ENCODE results near the gene PIGB.
"Not testable (repeated sequence)": the region's sequence is repeated elsewhere in the genome, so short reads cannot be mapped to it uniquely, and the experiment has no call there.

The PIGB gene

GRCh38 chr15:55281517-55282228 is 37.3 kb upstream of the PIGB start:
- H3K9me3 ChIP-seq (ENCODE audit: low read depth, low read length): no peaks in the 10 kb centered on the region
- no peak for DNase-seq (ENCODE audit: low read depth, low spot score)
- H3K36me3 ChIP-seq (ENCODE audit: insufficient read depth, low read length): no peaks in the 10 kb centered on the region
- no peak overlapping the region for H3K9ac ChIP-seq (ENCODE audit: insufficient read length)
- H3K4me3 ChIP-seq: no peak overlapping the region
- H3K27ac ChIP-seq: no peak overlapping the region
- TF ChIP-seq EZH2 (IDR thresholded peaks at IDR 0.05) (no peak), POLR2AphosphoS5 (IDR thresholded peaks at IDR 0.05; ENCODE audit: borderline replicate concordance, low read depth, low read length) (no peak), FOXP2 (optimal IDR thresholded peaks at IDR 0.05; ENCODE audit: control extremely low read depth, extremely low read length, insufficient read depth) (no peak)

GRCh38 chr15:55282284-55282833 is 36.7 kb upstream of the PIGB start:
- Histone ChIP-seq H3K9ac (ENCODE audit: insufficient read length) (no peak overlapping the region), H3K27ac (no peak overlapping the region), H3K4me3 (no peak overlapping the region), H3K9me3 (ENCODE audit: low read depth, low read length) (no peaks in the 10 kb centered on the region), H3K36me3 (ENCODE audit: insufficient read depth, low read length) (no peaks in the 10 kb centered on the region)
- no peak for TF ChIP-seq FOXP2 (optimal IDR thresholded peaks at IDR 0.05; ENCODE audit: control extremely low read depth, extremely low read length, insufficient read depth)
- TF ChIP-seq POLR2AphosphoS5 (IDR thresholded peaks at IDR 0.05; ENCODE audit: borderline replicate concordance, low read depth, low read length): no peak
- TF ChIP-seq EZH2 (IDR thresholded peaks at IDR 0.05): no peak
- no peak for DNase-seq (ENCODE audit: low read depth, low spot score)

GRCh38 chr15:55283379-55284147 is 35.5 kb upstream of the PIGB start:
- no peak overlapping the region for H3K9ac ChIP-seq (ENCODE audit: insufficient read length)
- H3K4me3 ChIP-seq: no peak overlapping the region
- no peak for DNase-seq (ENCODE audit: low read depth, low spot score)
- no peak overlapping the region for H3K27ac ChIP-seq
- H3K9me3 ChIP-seq (ENCODE audit: low read depth, low read length): no peaks in the 10 kb centered on the region
- H3K36me3 ChIP-seq (ENCODE audit: insufficient read depth, low read length): no peaks in the 10 kb centered on the region
- TF ChIP-seq POLR2AphosphoS5 (IDR thresholded peaks at IDR 0.05; ENCODE audit: borderline replicate concordance, low read depth, low read length) (no peak), EZH2 (IDR thresholded peaks at IDR 0.05) (no peak)

GRCh38 chr15:55284426-55284825 is 34.6 kb upstream of the PIGB start:
- Histone ChIP-seq H3K4me3 (no peak overlapping the region), H3K9me3 (ENCODE audit: low read depth, low read length) (no peaks in the 10 kb centered on the region), H3K9ac (ENCODE audit: insufficient read length) (no peak overlapping the region), H3K27ac (no peak overlapping the region), H3K36me3 (ENCODE audit: insufficient read depth, low read length) (no peaks in the 10 kb centered on the region)
- TF ChIP-seq POLR2AphosphoS5 (IDR thresholded peaks at IDR 0.05; ENCODE audit: borderline replicate concordance, low read depth, low read length): no peak
- no peak for TF ChIP-seq EZH2 (IDR thresholded peaks at IDR 0.05)
- no peak for TF ChIP-seq FOXP2 (optimal IDR thresholded peaks at IDR 0.05; ENCODE audit: control extremely low read depth, extremely low read length, insufficient read depth)
- no peak for DNase-seq (ENCODE audit: low read depth, low spot score)

GRCh38 chr15:55286442-55287189 is 32.4 kb upstream of the PIGB start:
- H3K36me3 ChIP-seq (ENCODE audit: insufficient read depth, low read length); H3K4me3 ChIP-seq; H3K9ac ChIP-seq (ENCODE audit: insufficient read length); H3K9me3 ChIP-seq (ENCODE audit: low read depth, low read length); DNase-seq (ENCODE audit: low read depth, low spot score); H3K27ac ChIP-seq: not testable (repeated sequence)

- Histone ChIP-seq H3K9ac (ENCODE audit: insufficient read length) (no peak overlapping the region), H3K27ac (no peak overlapping the region), H3K4me3 (no peak overlapping the region), H3K36me3 (ENCODE audit: insufficient read depth, low read length) (no peaks in the 10 kb centered on the region), H3K9me3 (ENCODE audit: low read depth, low read length) (no peaks in the 10 kb centered on the region)
- no peak for TF ChIP-seq POLR2AphosphoS5 (IDR thresholded peaks at IDR 0.05; ENCODE audit: borderline replicate concordance, low read depth, low read length)
- no peak for TF ChIP-seq EZH2 (IDR thresholded peaks at IDR 0.05)
- no peak for TF ChIP-seq FOXP2 (optimal IDR thresholded peaks at IDR 0.05; ENCODE audit: control extremely low read depth, extremely low read length, insufficient read depth)
- no peak for DNase-seq (ENCODE audit: low read depth, low spot score)
These were observed 30.9 kb upstream of the PIGB start for GRCh38 chr15:55288006-55288717.

GRCh38 chr15:55289011-55289745 is 29.8 kb upstream of the PIGB start:
- H3K27ac ChIP-seq: no peak overlapping the region
- peak overlapping the region; percentile 91 for H3K4me3 ChIP-seq
- no peaks in the 10 kb centered on the region for H3K9me3 ChIP-seq (ENCODE audit: low read depth, low read length)
- DNase-seq (ENCODE audit: low read depth, low spot score): no peak
- H3K9ac ChIP-seq (ENCODE audit: insufficient read length): peak overlapping the region; percentile 84
- H3K36me3 ChIP-seq (ENCODE audit: insufficient read depth, low read length): no peaks in the 10 kb centered on the region
- no peak for TF ChIP-seq EZH2 (IDR thresholded peaks at IDR 0.05)
- no peak for TF ChIP-seq FOXP2 (optimal IDR thresholded peaks at IDR 0.05; ENCODE audit: control extremely low read depth, extremely low read length, insufficient read depth)
- no peak for TF ChIP-seq POLR2AphosphoS5 (IDR thresholded peaks at IDR 0.05; ENCODE audit: borderline replicate concordance, low read depth, low read length)

All from SK-N-MC (cell line).